Measurements from ENCODE around the gene RPL23.

The RPL23 gene

DNA sequence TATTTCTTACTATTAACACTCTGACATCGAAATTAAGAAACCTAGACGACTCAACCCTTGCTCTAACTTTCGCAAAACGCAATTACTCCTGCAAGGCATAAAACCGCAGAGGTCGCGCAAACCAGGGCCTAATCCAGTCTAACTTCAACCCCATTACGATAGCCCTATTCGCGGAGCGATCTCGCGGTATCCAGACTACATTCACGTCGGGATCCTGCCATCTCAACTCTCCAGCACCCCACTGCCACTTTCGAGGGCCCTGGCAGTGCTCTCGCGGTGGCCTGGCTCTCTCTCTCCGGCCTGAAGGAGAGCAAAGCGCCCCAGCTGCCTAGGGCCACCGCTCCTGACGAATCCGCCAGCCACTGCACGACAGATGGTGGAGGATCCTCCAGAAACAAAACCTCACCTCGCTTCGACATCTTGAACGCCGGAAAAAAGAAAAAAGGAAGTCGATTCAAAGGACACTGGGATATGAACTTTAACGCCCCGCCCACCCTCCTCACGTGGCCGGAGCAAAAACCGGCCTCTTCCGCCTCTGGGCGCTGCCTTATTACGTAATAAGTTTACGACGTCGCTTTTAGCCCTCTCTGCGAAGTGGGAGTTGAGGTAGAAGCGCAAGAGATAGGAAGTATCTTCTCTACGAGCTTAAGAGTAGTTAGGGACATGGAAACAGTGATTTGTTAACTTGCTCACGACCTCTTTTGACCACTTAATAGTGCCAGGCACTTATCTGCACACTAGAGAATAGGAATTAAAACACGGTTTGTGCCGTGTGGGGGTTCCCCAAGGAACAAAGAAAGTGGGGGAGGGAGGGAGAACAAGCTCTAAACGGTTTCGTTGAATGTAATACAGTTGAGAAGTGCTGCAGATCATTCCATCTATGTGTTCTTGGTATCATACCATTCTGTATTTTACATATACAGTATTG lies at the start of gene RPL23:
RPL23 (minus strand) TSS at position 430 of the 928 bp plus-strand sequence; CDS start at position 419, 11 bp downstream.
- DNase-seq: peak; percentile 95

DNA sequence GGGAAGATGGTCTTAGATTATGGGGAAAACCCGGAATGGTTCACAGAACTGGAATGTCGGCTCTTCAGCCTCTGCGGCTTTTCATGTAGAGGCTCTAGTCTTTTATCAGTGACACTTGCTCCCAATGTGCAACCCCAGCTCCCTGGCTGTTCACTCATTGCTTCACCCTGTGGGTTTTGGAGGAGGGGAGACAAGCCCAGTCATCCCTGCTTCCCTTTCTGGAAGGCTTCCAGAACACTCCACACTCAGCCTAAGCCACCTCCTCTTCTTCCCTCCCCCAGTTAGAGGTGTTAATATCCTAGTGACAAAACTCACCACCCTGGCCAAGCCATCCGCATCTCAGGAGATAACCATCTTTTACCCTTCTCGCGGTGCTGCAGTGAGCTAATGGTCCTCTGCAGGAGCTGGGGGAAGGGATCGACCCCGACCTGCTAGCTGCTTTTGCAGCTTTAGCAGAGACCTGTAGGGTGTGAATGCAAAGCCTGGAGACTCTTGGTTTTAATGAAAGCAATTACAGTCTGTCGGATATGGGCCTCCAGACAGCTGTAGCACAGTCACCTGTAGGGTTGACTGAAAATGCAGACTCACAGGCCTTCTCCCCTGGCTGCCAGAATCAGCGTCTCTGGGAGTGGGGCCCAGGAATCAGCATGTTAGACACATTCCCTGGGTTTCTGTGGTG lies 47.6 kb upstream of the RPL23 start:
- peak; percentile 99 for DNase-seq

DNA sequence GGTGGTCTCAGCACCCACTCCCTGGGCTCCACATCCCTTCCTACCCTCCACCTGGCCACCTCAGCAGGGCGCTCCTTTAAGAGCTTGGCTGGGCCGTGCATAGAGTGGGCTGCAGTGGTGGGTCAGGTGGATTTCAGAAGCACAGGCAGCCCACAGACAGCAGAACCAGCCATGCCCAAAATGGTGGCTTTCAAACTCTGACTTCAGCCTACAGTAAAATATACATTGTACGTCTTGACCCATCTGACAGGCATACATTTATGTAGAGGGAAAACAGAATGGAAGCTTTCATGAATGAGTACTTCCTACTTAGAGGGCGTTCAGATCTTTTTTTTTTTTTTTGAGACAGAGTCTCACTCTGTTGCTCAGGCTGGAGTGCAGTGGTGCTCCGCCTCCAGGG lies 45.9 kb upstream of the RPL23 start:
- DNase-seq: no peak

DNA sequence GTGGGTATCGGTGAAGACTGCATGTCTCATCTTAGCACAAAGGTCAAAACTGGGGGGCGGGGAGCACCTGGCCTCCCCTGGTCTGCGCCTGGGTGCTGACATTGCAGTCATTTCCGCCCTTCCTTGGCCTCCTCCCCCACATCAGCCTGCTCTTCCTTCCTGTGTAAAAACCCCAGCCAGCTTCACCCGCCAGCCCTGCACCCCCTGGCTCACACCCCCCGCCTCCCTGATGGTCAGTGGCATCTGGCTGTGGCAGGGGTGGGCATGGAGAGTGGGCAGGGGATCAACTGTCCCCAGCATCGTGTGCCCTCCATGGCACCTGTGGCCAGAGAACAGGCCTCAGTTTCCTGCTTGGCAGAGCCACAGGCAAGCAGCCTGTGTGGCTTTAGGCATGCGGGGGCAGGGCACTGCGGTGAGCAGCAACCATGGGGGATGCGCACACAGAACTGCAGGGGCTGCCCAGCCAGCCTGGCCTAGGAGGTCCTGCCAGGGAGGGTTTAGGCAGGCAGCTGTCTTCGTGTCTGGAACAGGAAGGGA lies 45.4 kb upstream of the RPL23 start:
- DNase-seq: peak; percentile 40

DNA sequence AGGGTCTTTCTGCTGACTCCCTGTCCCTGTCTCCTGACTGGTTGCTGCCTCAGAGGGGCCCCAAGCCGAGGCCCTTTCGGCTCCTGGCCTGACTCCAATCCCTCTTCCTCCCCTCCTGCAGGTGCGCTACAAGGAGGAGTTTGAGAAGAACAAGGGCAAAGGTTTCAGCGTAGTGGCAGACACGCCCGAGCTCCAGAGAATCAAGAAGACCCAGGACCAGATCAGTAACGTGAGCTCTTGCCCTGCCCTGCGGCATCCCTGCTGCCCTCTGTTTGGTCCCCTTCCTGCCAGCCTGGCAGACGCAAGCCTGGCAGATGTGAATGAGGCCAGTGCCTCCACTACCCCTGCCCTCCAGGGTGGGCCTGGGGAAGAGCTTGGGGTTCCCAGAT lies 44.8 kb upstream of the RPL23 start:
- DNase-seq: no peak

DNA sequence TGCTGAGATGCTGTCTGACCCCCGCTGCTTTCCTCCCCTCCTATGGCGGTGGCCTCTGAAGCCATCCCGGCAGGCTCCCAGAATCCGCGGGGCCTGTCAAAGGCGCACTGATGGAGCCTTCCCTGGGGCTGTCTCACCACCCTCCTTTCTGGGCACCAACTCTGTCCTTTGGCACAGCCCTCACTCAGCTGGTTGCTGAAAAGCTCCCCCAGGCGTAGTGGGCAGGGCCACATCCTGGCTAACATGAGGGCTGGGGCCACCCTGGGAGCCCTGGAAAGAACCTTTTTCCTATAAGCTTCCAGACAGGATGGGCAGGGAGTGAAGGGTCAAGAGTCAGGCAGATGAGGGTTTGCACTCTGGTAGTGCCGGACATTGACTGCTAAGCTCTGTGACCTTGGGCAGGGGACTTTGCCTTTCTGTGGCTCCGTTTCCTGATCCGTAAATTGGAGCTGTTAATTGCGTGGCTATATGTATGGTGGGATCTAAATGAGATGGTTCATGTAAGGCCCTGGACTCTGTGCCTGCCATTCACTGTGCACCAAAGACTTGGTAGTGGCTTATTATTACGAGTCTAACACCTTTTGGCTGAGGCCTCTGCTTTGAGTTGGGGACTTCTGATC lies 44.3 kb upstream of the RPL23 start:
- no peak for DNase-seq

DNA sequence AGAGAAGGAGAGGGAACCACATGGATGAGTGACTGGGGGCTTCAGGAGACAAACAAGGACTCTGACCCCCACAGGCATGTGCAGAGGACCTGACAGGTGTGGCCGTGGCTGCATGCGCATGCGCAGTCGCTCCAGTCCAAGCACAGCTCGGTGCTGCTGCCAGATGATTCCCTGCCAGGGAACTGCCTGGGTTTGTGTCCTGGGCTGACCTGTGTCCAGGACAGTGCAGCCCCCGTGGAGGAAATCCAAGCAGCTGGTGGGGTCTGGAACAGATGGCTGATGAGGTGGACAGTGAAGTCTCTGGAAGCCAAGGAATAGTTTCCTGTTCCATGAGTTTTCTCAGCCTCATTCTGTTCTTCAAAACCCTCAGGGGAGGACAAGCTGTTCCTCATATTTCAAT lies 43.7 kb upstream of the RPL23 start:
- DNase-seq: no peak

DNA sequence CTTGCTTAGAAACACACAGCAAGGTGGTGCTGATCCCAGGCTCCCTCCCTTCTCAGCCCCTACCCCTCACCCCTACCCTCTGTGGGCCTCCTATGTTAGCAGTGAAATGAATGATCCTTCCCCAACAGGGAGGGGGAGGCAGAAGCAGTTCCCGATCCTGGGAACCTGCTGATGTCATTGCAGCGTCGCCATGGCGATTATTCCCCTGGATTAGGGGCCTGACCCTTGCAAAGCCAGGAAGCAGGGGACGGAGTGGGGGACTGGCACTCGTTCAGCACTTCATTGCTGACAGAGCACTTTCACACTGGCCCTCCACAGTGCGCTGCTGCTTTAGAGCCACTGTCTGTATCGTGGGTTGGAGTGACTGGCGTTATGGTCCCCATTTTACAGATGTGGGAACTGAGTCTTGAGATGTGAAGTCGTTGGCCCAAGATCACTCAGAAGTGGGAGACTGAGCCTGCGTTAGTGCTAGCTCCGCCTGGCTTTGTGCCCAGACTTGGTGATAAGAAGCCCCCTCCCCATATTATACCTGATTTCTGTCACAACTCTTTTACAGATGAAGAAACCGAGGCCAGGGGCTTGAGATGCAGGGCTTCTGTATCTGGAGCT lies 42.9 kb upstream of the RPL23 start:
- DNase-seq: no peak

DNA sequence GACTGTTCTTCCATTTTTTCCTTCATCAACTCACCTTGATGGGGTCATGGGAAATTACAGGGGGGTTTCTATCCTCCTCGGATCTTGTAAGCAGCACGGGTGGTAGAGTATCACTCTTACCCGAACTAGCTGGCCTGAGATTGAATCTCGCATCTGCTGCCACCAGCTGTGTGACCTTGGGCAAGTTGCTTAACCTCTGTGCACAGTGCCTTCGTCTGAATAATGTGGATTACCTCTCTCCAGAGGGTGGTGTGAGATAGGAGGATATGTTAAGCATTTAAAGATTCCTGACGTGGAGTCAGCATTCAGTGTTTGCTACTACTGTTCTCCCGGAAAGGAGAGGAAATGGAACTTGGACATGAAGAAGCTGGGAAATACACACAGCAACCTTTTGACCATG lies 40.8 kb upstream of the RPL23 start:
- DNase-seq: no peak

DNA sequence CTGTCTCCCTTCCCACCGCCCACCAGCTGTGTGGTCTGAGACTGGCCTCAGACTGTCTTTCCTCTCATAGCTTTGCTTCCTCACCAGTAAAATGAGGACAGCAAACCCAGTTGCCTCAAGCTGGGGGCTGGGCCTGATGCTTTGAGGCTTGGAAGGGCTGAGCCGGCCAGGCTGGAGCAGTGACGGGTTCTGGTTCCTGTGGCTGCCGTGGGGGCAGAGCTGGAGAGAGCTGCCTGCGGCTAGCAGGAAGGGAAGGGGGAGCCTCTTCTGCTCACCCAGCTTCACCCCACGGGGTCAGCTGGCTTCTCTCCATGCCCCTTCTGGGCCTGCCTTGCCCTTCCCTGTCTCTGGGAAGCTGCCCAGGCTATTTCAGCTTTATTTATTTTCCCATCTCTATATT lies 40.1 kb upstream of the RPL23 start:
- no peak for DNase-seq

DNA sequence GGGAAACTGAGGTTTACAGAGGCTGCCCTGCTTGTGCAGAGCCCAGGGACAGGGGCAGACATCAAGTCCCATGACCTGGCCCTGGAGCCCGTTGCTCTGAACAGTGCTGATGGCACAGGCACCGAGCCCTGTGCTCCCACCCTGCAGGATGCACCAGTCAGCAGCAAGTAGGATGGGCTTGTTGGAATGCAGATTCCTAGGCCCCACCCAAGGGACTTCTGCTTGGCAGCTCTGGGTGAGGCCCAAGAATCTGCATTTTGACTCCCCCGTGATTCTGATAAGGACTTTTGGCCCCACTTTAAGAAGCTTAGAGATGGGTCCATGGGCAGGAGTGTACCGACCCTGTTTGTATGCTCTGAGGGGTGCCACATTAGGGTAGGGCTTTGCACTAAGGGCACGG lies 39.6 kb upstream of the RPL23 start:
- no peak for DNase-seq

DNA sequence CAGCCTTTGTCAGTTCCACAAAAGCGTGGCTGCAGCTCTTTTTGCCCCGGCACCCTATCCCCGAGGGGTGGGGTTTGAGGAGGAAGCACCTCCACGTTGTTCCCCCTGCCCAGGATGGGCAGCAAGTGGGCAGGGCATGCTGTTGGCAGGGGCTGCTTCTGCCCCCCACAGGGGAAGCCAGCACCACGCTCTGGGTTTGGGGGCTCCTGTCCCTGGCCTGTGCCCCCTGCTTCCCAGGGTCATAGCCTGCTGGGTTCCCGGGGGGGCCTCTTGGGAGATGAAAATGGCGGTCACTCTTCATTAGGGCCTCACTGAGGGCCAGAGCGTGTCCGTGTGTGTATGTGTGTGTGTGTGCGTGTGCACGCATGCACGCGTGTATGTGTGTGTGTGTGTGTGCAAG lies 39.1 kb upstream of the RPL23 start:
- DNase-seq: no peak

DNA sequence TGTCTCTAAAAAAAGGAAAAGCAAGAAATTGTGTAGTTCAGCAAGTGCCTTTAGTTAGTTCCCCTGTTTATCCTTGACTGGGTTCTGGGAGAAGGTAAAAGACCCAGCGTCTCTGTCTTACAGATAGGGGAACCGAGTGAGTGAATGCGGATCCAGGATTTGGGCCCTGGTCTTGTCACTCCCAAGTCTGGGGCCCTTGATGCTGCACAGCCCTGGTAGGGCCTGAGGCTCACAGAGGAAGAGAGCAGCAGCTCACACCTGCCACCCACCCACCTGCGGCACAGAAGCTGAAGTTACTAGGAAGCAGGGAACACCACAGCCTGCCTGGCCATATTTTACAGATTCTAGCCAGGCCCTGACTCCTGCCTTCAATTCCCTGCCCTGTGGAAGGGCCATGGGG lies 38.6 kb upstream of the RPL23 start:
- no peak for DNase-seq

DNA sequence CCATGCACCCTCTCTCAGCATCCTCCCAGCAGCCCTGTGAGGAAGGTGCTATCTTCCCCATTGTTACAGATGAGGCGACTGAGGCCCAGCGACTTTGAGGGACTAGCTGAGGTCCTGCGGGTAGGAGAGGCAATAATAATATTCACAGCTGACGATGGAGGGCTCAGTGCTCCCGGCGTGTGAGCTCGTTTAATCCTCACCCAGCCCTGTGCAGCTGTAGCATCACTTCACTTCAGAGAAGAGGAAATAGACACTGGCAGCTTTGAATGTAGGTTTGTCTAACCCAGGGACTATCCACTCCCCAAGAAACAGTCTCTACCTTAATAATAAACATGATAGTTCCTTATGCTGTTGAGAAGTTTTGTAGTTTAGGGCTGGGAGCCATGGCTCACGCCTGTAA lies 37.9 kb upstream of the RPL23 start:
- no peak for DNase-seq

DNA sequence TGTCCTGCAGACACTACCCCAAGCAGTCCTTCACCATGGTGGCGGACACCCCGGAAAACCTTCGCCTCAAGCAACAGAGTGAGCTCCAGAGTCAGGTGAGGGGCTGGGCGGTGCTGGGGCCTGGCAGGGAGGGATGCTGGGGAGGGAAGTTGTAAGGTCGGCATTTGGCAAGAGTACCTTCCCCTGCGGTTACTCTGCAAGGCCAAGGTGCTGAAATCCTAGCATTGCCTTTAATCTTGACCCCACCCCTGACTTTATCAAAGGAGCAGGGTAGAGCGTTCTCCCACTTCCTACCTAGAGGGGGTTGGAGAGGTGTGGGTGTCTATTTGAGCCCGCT lies 36.9 kb upstream of the RPL23 start:
- peak; percentile 47 for DNase-seq

DNA sequence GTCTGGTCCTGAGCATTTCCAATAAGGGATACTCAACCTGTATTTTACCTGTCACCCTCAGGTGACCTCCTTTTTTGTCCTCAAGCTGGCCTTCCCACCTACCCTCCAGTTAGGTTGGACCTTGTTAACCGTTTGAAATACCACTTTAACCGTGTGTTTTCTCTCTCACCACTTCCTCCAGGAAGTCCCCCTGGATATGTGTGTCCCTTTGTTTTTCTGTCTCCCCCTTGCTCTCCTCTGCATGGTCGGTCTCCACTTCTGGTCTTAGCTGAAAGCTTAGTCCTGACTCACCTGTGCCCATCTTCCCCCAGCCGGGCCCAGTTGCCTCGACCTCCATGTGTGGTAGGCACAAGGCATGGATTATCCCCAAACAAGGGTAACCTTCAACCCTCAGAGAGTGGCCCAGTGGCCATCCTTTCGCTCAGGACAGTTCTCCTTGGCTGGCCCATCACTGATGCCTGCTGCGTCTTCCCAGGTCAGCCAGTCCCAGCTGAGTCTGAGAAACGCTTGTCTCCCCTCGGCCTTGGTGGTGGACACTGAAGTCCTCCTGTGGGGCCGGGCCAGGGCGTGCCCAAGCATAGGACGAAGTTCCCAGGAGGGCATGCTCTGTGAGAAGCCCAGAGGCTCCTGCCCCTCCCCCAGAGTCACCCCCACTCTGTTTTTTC lies 36.4 kb upstream of the RPL23 start:
- DNase-seq: no peak

DNA sequence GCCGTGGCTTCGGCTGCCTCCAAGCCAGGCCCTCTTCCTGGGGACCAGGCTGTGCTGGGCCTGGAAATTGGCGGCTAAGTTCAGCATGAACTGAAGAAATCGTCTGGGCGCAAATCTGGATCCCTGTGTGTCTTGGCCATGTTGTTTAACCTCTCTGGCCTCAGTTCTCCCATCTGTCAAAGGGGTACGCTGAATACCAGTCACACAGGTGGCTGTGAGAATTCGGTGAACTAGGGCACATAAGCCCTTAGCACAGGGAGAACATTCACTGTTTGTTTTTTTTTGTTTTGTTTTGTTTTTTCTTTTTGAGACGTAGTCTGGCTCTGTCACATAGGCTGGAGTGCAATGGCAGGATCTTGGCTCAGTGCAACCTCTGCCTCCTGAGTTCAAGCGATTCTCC lies 35.3 kb upstream of the RPL23 start:
- DNase-seq: no peak

DNA sequence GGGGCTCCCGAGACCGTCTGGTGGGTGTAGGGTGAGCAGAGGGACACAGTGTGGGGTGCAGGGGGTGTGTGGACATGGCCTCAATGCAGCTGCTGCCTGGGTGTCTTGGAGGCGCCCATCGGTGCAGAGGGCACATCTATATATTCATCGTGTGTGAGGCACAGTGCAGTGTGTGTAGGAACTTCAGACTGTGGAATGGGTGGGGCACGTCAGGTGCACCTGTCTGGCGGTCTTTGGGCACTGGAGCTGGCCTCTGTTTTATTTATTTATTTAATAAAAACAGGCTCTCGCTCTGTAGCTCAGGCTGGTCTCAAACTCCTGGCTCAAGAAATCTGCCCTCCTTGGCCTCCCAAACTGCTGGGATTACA lies 33.1 kb upstream of the RPL23 start:
- DNase-seq: no peak

DNA sequence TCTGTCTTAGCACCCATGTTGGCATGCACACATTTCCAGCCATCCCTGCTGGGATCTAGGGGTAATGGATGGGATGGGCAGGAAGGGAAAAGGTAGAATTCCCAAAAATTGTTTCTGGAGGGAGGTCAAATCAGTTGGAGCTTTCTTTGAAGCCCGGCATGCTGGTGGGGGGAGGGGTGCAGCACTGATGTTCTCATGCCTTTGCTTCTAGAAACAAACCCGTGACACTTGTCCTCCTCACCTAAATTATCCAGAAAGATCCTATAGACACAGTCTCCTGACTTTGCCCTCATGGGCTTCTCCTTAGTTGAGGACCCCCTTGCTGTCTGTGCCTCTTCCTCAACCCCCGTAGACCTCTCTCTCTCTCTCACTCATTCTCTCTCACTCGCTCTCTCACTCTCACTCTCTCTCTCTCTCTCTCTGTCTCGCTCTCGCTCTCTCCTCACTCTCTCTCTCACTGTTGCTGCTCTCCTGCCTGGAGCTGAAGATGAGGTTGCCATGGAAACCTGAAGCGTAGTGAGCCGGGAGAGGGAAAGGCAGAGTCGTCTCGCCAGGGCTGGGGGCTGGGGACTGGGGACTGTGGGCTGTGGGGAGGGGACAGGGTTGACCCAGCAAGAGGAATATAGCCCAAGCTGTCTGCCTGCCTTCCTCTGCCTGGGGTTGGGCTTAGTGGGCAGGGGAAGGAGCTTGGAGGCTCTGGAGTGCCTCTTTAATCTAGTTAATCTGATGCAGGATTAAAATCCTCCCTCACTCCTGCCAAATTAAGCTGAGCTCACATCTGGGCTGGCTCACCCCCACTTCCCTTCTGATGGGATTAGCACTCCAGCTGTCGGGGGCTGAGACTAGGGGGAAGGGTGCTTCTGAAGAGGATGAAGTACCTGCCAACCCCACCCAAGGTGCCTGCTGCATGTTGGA lies 32.5 kb upstream of the RPL23 start:
- no peak for DNase-seq

DNA sequence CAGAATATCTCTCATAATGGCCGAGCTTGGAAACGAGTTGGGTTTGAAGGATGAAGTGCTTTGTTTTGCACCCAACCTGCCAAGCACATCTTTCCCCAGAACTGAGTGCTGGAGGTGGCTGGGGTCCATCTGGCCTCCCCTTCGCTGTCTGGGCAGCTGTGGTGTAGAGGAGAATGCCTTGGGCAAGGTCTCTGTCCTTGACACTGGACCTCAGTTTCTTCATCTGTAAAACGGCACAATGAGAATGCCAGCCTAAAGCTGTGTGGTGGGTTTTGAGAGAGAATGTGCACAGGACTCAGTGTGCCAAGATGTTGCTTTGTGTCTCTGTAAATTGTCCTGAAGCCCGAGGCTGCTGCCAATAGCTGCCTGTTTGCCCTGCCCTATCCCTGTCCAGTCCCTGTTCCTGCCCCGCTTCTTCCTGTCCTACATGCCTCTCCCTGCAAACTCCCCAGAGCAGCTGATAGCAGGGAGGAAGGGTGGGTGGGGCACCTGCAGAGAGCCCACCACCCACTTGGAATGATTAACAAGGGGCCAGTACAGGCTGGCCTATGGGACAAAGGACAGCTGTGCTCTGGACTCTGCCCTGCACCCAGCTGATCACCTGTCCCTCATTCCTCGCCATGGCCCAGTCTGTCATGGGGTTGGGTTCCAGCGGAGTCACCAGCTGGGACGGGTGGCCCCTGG lies 31.7 kb upstream of the RPL23 start:
- DNase-seq: no peak

Data from NCI-H226 (cell line).